Mesothelial cell of epicardium (in vitro differentiated cells): Measurements from ENCODE around the gene BRAT1. TPM values are rescaled to one million over a fixed set of nuclear protein-coding genes. Genes with fewer than 3 reads are reported as not detected.
"Not testable (repeated sequence)": the region's sequence is repeated elsewhere in the genome, so short reads cannot be mapped to it uniquely, and the experiment has no call there.

ENCODE experiments used
- DNase-seq, 2 experiments: peaks; one replicate each; pipeline ENCODE4 v3.0.0; 2021; ENCODE audit warnings: low spot score in 2 of 2; ENCODE audit not compliant: unreplicated experiment in 2 of 2
- H3K27ac Mint-ChIP-seq: 2 replicates; pipeline ENCODE4 v1.8.0; 2021; ENCODE audit warnings: mixed read lengths
- H3K27me3 Mint-ChIP-seq: 2 replicates; pipeline ENCODE4 v1.8.0; 2021; ENCODE audit warnings: low read depth, mixed read lengths
- H3K36me3 Mint-ChIP-seq: 2 replicates; pipeline ENCODE4 v1.8.0; 2021; ENCODE audit warnings: mixed read lengths
- H3K4me1 Mint-ChIP-seq: 2 replicates; pipeline ENCODE4 v1.8.0; 2021; ENCODE audit warnings: mixed read lengths
- H3K4me3 Mint-ChIP-seq: 2 replicates; pipeline ENCODE4 v1.8.0; 2021; ENCODE audit warnings: mild to moderate bottlenecking, moderate library complexity, mixed read lengths
- H3K9me3 Mint-ChIP-seq: 2 replicates; pipeline ENCODE4 v1.8.0; 2021; ENCODE audit warnings: mixed read lengths
- total RNA-seq: library from RNA; stranded (reverse); gene quantifications from 3 replicates; pipeline ENCODE4 v1.2.1, GENCODE V29; 2021
- TF ChIP-seq, protein P1 (sequence below): fragments of 200-600 bp; sonication (generic); IDR thresholded peaks from one replicate; pipeline ENCODE4 v1.5.0; 2021; ENCODE audit warnings: antibody characterized with exemption; ENCODE audit not compliant: unreplicated experiment

The BRAT1 gene
- total RNA-seq, 1 donor from 2014 or later = 47.6 TPM

GRCh38 chr7:2530994-2531795 lies 24.1 kb downstream of the BRAT1 start:
- not testable (repeated sequence) for H3K9me3 Mint-ChIP-seq, H3K27ac Mint-ChIP-seq, DNase-seq, H3K27me3 Mint-ChIP-seq, H3K4me3 Mint-ChIP-seq, H3K36me3 Mint-ChIP-seq
- peaks cover 11% of the 10 kb centered on the region for H3K4me1 Mint-ChIP-seq

DNA sequence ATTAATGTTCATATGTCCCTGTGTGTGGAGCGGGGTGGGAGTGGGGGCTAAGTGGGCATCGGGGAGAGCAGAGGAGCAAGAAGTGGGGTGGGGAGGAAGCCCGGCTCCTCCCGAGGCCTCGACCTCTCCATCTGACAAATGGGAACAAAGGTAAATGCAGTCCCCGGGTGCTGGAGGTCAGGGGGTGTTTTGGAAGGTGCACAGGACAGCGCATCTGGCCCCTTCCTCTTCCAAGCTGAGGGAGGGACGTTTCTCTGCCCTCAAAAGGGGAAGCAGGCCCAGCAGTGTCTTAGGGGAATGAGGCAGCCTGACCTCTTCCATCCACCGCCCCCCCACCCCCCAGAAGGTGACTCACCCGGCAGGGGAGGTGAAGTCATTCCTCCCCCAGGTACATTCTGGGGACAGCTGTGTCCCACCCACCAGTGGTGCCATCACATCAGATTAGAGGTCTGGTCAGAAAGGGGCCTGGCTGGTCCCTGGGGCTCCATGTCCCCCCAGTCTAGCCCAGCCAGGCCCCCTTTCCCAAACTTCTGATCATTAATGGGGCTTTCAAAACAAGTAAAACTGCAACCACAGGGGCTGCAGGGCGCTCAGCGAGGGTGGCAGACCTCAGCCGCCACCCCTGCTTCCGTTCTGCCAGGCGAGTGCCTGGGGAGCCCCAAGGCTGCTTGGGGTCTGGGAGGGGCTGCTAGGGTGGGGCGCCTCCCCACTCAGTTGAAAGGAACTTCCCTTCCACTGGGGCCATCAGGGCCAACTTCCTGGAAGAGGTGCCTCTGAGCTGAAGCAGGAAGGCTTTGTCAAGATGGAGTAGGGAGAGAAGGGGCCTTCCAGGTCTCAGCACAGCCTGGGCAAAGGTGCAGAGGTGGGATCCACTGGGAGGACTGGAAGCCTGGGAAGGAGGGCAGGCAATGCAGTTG lies 25.0 kb downstream of the BRAT1 start:
- no peak for DNase-seq
- H3K27me3 Mint-ChIP-seq = no peaks in the 10 kb centered on the region
- peaks cover 11% of the 10 kb centered on the region for H3K4me1 Mint-ChIP-seq
- H3K9me3 Mint-ChIP-seq = no peaks in the 10 kb centered on the region
- no peak overlapping the region for H3K4me3 Mint-ChIP-seq
- no peak overlapping the region for H3K27ac Mint-ChIP-seq
- H3K36me3 Mint-ChIP-seq = peaks cover 4% of the 10 kb centered on the region
- TF ChIP-seq, protein P1, sequence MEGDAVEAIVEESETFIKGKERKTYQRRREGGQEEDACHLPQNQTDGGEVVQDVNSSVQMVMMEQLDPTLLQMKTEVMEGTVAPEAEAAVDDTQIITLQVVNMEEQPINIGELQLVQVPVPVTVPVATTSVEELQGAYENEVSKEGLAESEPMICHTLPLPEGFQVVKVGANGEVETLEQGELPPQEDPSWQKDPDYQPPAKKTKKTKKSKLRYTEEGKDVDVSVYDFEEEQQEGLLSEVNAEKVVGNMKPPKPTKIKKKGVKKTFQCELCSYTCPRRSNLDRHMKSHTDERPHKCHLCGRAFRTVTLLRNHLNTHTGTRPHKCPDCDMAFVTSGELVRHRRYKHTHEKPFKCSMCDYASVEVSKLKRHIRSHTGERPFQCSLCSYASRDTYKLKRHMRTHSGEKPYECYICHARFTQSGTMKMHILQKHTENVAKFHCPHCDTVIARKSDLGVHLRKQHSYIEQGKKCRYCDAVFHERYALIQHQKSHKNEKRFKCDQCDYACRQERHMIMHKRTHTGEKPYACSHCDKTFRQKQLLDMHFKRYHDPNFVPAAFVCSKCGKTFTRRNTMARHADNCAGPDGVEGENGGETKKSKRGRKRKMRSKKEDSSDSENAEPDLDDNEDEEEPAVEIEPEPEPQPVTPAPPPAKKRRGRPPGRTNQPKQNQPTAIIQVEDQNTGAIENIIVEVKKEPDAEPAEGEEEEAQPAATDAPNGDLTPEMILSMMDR = no peak

DNA sequence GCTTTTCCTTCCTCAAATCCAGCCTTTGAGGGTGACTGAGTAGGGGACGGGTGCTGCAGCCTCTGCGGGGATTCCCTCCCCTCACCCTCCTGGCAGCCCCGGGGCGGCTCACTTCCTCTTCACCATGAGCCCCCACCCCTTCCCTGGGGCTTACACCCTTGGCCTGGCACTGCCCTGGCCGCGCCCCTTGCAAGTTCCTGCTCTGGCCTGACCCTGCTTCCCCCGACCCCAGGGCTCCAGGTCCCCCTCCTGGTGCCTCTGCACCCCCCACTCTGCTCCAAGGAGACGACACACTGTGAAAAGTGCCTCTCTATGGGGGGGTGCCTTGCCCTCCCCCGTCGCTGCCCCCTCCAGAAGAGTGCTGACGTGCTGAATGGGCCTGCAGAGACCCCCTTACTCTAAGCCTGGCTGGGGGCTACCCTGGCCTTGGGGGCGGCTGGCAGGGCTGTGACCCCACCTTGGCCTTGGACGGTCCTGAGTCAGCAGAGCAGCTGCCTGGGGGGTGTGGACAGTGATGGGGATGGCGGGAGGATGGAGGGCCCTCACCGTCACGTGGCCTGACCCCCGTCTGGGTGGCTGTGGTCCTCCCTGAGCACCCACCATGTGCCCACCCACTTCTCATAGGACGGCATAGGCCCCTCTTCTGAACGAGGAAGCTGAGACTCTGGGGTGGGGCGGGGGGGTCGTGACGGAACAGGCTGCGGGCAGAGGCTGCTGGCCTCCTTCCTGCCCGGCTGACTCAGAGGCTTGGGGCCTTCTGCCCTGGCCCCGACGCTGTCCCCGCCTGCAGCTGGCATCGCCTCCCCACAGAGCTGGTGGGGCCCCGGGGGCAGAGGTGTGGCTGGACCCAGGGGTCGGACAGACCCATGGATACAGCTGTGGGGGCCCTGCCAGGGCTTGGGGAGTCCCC lies 25.9 kb downstream of the BRAT1 start:
- peaks cover 4% of the 10 kb centered on the region for H3K36me3 Mint-ChIP-seq
- H3K4me3 Mint-ChIP-seq = no peak overlapping the region
- TF ChIP-seq, protein P1 = no peak
- DNase-seq = no peak
- H3K27me3 Mint-ChIP-seq = no peaks in the 10 kb centered on the region
- H3K27ac Mint-ChIP-seq = no peak overlapping the region
- peaks cover 11% of the 10 kb centered on the region for H3K4me1 Mint-ChIP-seq
- H3K9me3 Mint-ChIP-seq = no peaks in the 10 kb centered on the region

GRCh38 chr7:2528481-2529095 lies 26.7 kb downstream of the BRAT1 start:
- no peak overlapping the region for H3K4me3 Mint-ChIP-seq
- H3K27ac Mint-ChIP-seq = peak overlapping the region; percentile 79
- H3K4me1 Mint-ChIP-seq = peaks cover 16% of the 10 kb centered on the region
- H3K36me3 Mint-ChIP-seq = peaks cover 4% of the 10 kb centered on the region
- no peaks in the 10 kb centered on the region for H3K9me3 Mint-ChIP-seq
- DNase-seq = no peak
- no peaks in the 10 kb centered on the region for H3K27me3 Mint-ChIP-seq
- TF ChIP-seq, protein P1 = no peak

- Mint-ChIP-seq H3K9me3 (no peaks in the 10 kb centered on the region), H3K4me3 (no peak overlapping the region), H3K4me1 (peaks cover 23% of the 10 kb centered on the region), H3K27ac (peak overlapping the region; percentile 79), H3K36me3 (peaks cover 4% of the 10 kb centered on the region), H3K27me3 (peaks cover 5% of the 10 kb centered on the region)
- DNase-seq = no peak
- TF ChIP-seq, protein P1 = no peak
These were observed 27.5 kb downstream of the BRAT1 start for GRCh38 chr7:2527505-2528467.
